Lower leg skin (tissue), 3 donors: ENCODE measurements around the gene TLR2.

Source experiments
- CTCF ChIP-seq, 3 donors: fragments of 450-650 bp; IDR thresholded peaks; one replicate each; pipeline ENCODE4 v1.5.1; 2016; ENCODE audit warnings: antibody characterized with exemption in 3 of 3, mild to moderate bottlenecking in 3 of 3, moderate library complexity in 2 of 3
- POLR2A ChIP-seq, 2 donors: fragments of 450-650 bp; IDR thresholded peaks; one replicate each; pipeline ENCODE4 v1.6.1; 2016 to 2017; ENCODE audit warnings: antibody characterized with exemption in 2 of 2, mild to moderate bottlenecking in 1 of 2, moderate library complexity in 1 of 2

GRCh38 chr4:153724606-153725005 lies 40.5 kb downstream of the TLR2 start:
- TF ChIP-seq CTCF (IDR thresholded peaks at IDR 0.05) (no peak), POLR2A (IDR thresholded peaks at IDR 0.05) (no peak)
